H54 (cell line): ENCODE data around the gene MAPK10.
"Not testable (repeated sequence)": the region's sequence is repeated elsewhere in the genome, so short reads cannot be mapped to it uniquely, and the experiment has no call there.

ENCODE experiments used
- DNase-seq: peaks from one replicate; pipeline ENCODE4 v3.0.0; 2011; ENCODE audit warnings: low spot score, mixed read lengths; ENCODE audit not compliant: insufficient read length
- FAIRE-seq: peaks from 3 replicates; lab custom pipeline; 2011; peaks lifted over from hg19 to GRCh38; lab: Jason Lieb, UNC
- POLR2A ChIP-seq: IDR thresholded peaks from 2 replicates; pipeline ENCODE4 v1.6.1; 2011; ENCODE audit warnings: low read depth, mild to moderate bottlenecking, low read length

MAPK10 gene

DNA sequence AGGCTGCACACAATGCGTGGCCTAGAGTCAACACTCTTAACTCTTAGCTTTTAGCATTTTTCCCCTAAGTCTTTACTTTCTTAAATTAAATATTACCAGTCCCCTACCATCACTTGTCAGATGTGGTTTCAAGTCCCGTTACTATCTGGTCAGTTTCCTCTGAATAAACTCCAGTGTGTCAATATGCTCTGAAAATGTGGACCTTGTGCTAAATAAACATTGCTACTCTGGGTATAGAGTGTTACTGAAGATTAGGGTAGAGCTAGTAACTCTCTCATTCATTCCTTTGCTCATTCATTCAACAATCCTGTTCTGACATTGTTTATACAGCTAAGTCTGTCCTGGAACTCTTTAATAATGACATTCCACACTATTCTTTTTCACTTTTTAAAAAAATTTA lies 251.0 kb downstream of the MAPK10 start:
- no peak for TF ChIP-seq POLR2A
- DNase-seq (no peak), FAIRE-seq (no peak)

GRCh38 chr4:86108137-86108536 lies 251.7 kb downstream of the MAPK10 start:
- TF ChIP-seq POLR2A = no peak
- no peak for DNase-seq
- peak; percentile 53 for FAIRE-seq

DNA sequence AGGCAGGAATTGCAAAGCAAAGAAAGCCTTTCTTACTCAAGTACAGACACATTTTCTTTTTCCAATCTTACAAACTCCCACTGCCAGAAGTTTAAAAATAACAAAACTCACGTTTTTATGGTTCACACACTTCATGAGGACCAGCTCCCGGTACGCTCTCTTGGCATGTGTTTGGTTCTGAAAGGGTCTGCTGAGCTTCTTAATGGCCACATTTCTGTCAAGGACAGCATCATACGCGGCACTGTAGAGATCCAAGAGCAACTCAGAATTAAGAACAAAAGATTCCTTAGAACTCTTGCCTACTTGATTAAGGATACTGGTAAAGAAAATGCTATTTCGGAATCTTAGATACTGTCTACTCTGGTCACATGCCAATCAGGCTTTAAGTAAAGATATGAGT lies 252.7 kb downstream of the MAPK10 start:
- FAIRE-seq (no peak), DNase-seq (no peak)
- TF ChIP-seq POLR2A = no peak

GRCh38 chr4:86106475-86106874 lies 253.4 kb downstream of the MAPK10 start:
- FAIRE-seq (no peak), DNase-seq (no peak)
- TF ChIP-seq POLR2A = no peak

DNA sequence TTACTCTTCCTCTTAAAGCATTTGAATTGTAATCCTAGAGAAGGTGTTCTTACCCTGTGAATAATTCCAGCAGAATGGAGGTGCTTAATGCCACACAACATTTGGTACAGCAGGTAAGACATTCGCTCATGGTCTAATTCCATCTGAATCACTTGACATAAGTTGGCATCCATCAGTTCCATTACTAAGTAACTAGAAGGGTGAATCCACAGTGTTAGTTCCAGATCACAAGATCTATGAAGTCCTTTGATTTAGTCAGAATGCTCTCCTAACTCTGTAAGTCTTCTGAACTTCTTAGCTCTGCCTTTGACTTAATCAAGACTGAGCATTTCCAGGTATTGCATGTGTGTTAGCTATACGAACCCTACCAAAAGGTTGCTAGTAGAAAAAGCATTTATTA lies 258.0 kb downstream of the MAPK10 start:
- FAIRE-seq (no peak), DNase-seq (no peak)
- no peak for TF ChIP-seq POLR2A

GRCh38 chr4:86101410-86101809 lies 258.4 kb downstream of the MAPK10 start:
- FAIRE-seq (no peak), DNase-seq (no peak)
- no peak for TF ChIP-seq POLR2A

DNA sequence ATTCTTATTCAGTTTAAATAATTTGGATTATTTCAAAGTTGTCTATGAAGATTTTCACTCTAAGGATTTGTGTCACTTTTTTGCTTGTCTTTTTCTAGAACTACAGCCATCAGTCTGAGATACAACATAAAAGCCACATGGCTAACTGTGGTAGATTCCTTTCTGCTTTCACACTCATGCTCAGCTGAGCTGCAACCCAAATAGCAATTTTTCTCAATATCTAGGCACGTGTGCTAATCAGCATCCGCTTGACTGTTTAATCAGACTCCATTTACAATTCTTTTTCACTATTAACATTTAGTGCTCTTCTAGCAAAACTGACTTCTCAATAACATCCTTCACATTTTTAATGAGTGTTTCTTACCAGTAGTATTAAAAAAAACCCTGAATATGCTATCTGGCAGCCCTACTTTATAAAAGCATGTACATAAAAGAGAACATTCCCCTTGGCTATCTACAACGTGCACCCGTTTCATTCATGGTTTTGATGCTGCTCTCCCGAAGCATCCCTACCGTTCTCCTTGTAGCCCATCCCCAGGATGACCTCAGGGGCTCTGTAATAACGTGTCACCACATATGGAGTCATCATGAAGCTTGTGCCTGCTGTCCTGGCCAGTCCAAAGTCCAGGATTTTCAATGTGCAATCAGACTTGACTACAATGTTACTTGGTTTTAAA lies 259.2 kb downstream of the MAPK10 start:
- no peak for TF ChIP-seq POLR2A
- FAIRE-seq (no peak), DNase-seq (no peak)

DNA sequence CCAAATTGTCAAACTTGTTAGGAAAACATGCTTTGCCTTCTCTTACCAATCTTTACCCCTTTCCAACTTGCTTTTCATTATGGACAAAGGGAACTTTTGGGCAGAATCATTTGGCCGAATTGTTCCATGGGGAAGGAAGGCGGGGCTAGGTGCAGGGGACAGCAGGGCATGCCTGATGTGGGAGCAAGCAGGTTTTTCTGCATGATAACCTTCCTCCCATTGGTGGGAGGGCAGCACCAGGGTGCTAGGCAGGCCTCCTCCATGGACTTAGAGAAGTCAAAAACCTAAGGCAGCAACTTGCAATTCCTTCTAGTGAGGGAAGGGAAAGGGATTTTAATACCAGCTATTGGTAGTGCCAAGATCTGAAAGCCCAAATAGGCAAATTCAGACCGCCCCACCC lies 260.5 kb downstream of the MAPK10 start:
- FAIRE-seq (no peak), DNase-seq (no peak)

DNA sequence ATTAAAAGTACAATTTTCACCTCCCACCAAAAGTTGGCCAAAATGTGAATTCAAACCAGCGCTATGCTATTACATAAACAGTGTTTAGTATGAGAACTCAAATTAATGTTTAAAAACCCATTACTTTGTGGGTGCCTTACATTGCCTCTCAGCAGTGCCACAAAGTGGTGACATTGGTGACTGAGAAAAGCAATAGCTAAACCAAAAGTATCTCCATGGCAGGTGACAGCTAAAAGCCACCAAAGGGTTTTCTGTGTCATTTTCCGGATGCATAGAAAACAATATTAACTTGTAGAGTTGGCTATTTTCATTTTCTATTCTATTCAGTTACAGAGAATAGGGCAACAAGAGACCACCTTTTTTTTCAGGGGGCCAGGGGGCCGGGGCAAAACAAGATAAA lies 261.2 kb downstream of the MAPK10 start:
- TF ChIP-seq POLR2A = no peak
- FAIRE-seq = no peak

More for the DNA sequence above, 260.5 kb downstream of the MAPK10 start:
- no peak for TF ChIP-seq POLR2A

DNA sequence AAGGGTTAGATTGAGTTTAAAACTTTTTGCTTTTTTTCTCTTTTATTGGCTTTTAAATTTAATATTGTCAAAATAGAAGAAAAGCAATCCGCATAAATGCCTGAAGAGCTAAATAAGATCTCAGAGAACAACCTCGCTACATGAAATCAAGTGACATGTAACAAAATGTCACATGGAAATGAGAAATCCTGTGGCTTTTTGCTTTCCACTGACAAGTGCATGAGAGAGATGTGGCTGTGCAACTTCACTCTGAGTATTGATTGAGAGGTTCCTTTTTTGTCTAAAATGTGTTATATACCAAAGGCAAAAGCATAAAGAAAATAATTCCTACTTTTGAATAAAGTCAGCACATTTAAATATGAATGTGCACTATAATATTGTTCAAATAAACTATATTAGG lies 263.5 kb downstream of the MAPK10 start:
- TF ChIP-seq POLR2A = no peak
- FAIRE-seq (no peak), DNase-seq (no peak)

More for the DNA sequence above, 261.2 kb downstream of the MAPK10 start:
- DNase-seq = no peak

- peak; percentile 84 for FAIRE-seq
- DNase-seq = no peak
- TF ChIP-seq POLR2A = no peak
Observed at GRCh38 chr4:86092684-86093083, 267.2 kb downstream of the MAPK10 start.

DNA sequence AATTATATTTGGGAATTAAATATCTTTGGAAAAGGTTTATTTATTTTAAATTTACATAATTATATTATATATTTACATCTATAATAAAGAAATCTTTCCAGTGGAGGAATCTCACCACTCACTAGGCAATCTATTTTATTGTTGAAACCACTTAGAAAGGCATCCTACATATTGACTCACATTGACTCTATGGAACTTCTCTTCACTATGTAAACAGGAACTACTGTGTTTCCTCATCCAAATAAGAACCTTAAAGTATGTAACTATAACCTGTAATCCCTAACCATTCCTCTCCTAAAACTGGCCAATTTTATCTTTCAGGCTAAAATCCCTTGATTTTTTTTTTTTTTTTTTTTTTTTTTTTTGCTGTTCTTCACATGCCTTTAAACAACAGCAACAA lies 268.7 kb downstream of the MAPK10 start:
- FAIRE-seq = no peak
- no peak for DNase-seq
- no peak for TF ChIP-seq POLR2A

GRCh38 chr4:86089781-86090323 lies 270.0 kb downstream of the MAPK10 start:
- no peak for TF ChIP-seq POLR2A
- FAIRE-seq (no peak), DNase-seq (no peak)

DNA sequence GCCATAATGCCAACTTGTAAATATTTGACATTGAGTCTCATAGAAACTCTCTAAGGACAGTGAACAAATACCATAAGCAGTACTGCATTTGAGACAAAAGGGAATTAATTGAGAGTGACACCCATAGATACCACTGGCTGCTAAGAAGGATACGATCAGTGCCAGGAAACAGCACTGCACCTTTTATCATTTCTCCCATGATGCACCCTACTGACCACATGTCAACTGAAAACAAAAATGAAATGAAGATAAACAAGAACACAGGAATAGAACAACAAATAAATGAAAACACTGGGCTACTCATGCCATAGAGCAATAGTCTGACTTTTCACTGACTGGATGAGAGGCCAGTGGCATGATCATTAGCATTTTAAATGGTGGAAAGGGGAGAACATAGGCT lies 270.8 kb downstream of the MAPK10 start:
- no peak for TF ChIP-seq POLR2A
- FAIRE-seq (no peak), DNase-seq (no peak)

GRCh38 chr4:86075796-86076195 lies 284.1 kb downstream of the MAPK10 start:
- FAIRE-seq, DNase-seq: not testable (repeated sequence)
